GM12892 (cell line): ENCODE data around the gene FAM89B.

Experiments
- DNase-seq: peaks from one replicate; pipeline ENCODE4 v3.0.0; 2011; ENCODE audit not compliant: insufficient read length
- FAIRE-seq: peaks from 2 replicates; lab custom pipeline; 2011; peaks lifted over from hg19 to GRCh38; lab: Jason Lieb, UNC
- POLR2A ChIP-seq: IDR thresholded peaks from 2 replicates; pipeline ENCODE4 v1.6.1; 2011; ENCODE audit warnings: low read depth, low read length, control low read depth
- POLR2AphosphoS5 ChIP-seq: IDR thresholded peaks from 2 replicates; pipeline ENCODE4 v1.6.1; 2011; ENCODE audit warnings: low read depth, low read length, control low read depth
- TAF1 ChIP-seq: IDR thresholded peaks from 2 replicates; pipeline ENCODE4 v1.6.1; 2011; ENCODE audit warnings: low read depth, mild to moderate bottlenecking, control low read depth, low read length, borderline replicate concordance

Gene FAM89B

DNA sequence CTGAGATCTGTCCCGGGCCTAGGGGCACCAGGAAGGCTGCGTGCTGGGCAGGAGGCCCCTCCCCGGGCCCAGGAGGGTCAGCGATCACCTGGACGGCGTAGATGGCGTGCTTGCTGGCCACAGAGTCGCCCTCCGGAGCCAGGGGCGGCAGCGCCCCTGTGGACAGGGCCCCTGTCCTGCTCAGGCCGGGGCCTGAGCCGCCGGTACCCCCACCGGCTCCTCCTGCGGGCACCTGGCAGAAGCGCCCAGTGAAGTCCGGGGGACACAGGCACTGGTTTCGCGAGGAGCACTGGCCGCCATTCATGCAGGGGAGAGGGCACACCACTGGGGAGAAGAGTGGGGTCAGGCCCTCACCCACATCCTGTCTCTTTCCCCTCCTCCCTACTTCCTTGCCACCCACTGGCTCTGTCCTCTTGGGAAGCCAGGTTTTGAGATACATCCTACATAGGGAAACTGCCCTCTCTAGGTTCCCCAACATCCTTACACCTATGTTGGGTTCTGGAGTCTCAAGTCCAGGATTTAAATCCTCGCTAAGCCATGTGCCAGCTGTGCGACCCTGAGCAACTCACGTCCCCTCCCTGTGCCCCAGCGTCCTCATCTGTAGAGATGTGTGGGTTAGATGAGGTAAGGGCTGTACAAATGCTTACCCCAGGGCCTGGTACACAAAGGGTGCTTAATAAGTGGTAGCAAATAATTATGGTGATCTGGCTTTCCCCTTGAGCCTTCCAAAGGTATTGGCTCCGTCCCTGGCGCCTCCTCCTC lies 18.1 kb upstream of the FAM89B start:
- no peak for FAIRE-seq
- TF ChIP-seq TAF1 (no peak), POLR2A (no peak), POLR2AphosphoS5 (no peak)
- no peak for DNase-seq

GRCh38 chr11:65554842-65555430 lies 17.4 kb upstream of the FAM89B start:
- TF ChIP-seq POLR2AphosphoS5, result no peak
- no peak for TF ChIP-seq POLR2A
- TF ChIP-seq TAF1, result no peak
- FAIRE-seq, result no peak
- DNase-seq, result no peak

DNA sequence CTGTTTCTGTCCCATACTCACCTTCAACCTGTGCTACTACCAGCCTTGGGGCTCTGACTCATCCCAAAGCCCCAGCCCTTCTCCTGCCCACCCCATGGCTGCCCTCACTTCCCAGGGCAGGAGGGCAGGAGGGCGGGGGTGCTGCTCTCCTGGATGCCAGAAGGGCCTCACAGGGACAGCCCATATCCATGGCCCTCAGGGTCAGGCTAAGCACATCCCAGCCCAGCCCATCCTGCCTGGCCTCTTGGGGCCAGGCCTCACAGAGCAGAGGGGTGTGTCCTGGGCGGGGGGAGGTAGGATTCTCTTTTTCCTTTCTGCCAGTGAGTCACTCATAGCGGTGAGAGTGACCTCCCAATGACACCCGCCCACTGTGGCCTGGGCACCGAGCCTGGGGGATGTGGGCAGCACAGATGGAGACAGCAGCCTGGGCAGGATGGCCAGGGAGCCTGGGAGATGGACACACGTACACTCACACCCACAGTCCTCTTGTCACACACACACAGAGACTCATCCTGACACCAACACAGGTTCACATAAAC lies 16.6 kb upstream of the FAM89B start:
- no peak for TF ChIP-seq POLR2AphosphoS5
- TF ChIP-seq TAF1, result no peak
- TF ChIP-seq POLR2A, result no peak
- no peak for FAIRE-seq
- no peak for DNase-seq

GRCh38 chr11:65556470-65557279 lies 15.7 kb upstream of the FAM89B start:
- TF ChIP-seq TAF1 (no peak), POLR2A (no peak), POLR2AphosphoS5 (no peak)
- DNase-seq, result no peak
- no peak for FAIRE-seq

- no peak for DNase-seq
- no peak for FAIRE-seq
- no peak for TF ChIP-seq POLR2AphosphoS5
- TF ChIP-seq TAF1, result no peak
- no peak for TF ChIP-seq POLR2A
These were observed 14.9 kb upstream of the FAM89B start for GRCh38 chr11:65557280-65558001.

DNA sequence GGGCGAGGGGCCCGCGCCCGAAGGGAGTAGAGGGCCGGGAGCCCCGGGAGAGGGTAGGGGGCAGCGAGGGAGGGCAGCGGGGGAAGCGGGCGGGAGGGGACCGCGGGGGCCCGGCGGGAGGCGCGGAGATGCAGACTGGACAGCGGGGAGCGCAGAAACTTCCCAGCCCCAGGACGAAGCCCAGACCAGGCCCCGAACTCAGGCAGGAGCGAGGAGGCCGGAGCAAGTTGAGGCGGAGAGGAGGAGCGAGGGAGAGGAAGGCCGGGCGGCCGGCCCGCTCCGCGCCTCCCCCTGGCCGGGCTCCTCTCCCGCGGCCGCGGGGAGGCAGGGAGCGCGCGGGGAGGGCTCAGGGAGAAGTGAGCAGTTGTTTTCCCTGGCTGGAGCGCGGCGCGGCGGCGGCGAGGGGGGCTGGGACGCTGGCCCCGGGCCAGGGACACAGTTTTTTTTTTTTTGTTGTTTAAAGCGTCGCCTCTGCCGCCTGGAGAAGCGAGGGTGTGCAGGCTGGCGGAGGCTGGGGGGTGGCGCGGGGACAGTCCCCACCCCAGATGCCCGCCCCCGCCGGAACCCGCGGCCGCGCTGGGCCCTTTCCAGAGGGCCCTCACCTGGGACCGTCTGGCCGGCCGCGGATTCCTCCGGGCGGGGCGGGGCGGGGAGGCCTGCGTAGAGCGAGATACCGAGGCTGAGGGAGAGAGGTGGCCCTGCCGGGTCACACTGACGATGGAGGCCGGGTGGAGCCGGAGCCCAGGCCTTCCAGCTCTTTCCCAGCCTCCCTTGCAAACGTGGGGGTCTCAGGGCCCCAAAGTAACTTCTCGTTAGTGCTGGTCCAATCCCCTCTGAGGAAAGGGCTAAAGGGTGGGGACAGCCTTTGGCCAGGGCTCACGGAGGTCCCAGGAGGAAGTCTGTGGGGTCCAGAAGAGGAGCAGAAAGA lies 14.1 kb upstream of the FAM89B start, which contains the start of gene LTBP3:
Gene LTBP3, minus strand, starts transcription at position 358 of the 928 bp plus-strand sequence. CDS start 400 bp downstream, outside the sequence.
- DNase-seq (peak; percentile 75), FAIRE-seq (peak; percentile 65)

DNA sequence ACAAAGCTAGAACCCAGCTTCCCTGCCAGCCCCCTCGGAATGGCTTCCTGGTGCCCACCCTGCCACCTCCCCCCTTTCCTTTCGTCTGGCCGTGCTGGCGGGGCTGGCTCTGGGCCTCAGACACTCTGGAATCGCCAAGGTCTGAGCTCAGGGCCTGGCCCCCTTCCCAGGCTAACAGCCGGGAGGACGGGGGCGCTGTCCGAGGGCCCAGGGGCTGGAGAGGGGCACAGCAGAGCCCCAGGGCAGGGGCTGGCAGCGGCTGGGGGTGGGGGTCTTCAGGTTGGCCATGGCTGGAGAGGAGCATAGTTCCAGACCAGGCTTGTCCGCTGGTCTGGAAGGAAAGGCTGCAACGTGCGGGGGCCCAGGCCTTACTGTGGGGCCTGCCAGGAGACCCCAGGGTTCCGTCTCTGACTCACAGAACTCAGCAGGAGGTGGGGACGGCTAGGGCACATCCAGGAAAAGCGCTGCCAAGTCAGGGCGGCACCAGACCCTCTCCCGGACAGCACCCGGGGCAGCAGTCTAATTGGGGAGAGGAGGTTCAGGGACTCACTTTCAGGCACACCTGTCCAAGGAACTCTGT lies 13.3 kb upstream of the FAM89B start:
- no peak for DNase-seq
- TF ChIP-seq POLR2A (no peak), TAF1 (no peak), POLR2AphosphoS5 (no peak)
- FAIRE-seq, result no peak

More for the DNA sequence above, 14.1 kb upstream of the FAM89B start, which contains the start of gene LTBP3:
- TF ChIP-seq POLR2AphosphoS5 (no peak), POLR2A (no peak), TAF1 (no peak)

GRCh38 chr11:65559535-65559934 lies 12.8 kb upstream of the FAM89B start:
- no peak for DNase-seq
- no peak for FAIRE-seq
- TF ChIP-seq TAF1, result no peak

DNA sequence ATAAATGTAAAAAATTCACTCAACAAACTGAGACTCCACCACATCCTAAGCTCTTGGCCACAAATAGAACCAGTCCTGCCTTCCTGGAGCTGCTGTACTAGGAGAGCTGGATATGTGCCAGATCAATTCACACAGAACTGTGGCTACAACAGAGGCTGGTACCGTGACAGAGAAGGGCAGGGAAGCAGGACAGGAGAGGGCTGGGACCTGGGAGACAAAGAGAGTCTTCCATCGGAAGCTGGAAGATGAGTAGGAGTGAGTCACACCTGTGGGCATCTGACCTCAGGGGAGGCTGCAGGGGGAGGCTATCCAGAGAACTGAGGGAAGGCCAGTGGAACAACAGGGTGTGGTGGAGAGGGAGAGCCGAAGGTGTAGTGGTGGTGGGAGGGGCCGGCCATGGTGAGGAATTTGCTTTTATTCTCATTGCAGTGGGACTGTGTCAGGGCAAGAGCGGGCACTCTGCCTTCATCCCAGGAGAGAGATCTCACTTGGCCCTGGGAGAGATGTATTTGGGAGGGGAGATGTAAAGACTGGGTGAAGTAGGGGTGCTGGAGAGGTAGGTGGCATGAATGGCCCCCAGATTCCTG lies 12.3 kb upstream of the FAM89B start:
- no peak for FAIRE-seq
- TF ChIP-seq POLR2AphosphoS5 (no peak), TAF1 (no peak), POLR2A (no peak)

More for the DNA sequence above, 12.3 kb upstream of the FAM89B start:
- no peak for DNase-seq
